HG03442 (cell line): ENCODE data around the gene NEK8.
"Not testable (repeated sequence)": the region's sequence is repeated elsewhere in the genome, so short reads cannot be mapped to it uniquely, and the experiment has no call there.

Source experiments
- ATAC-seq: cut with Tn5 transposase; IDR thresholded peaks from one replicate; pipeline ENCODE4 v1.9.1; 2021; ENCODE audit warnings: mild to moderate bottlenecking, moderate library complexity; ENCODE audit not compliant: unreplicated experiment

The NEK8 gene

GRCh38 chr17:28724500-28725165, 4.0 kb upstream of the NEK8 start:
- no peak for ATAC-seq

GRCh38 chr17:28725166-28725659, 3.4 kb upstream of the NEK8 start:
- ATAC-seq: no peak

- peak; percentile 4 for ATAC-seq
Observed at GRCh38 chr17:28725660-28726225, 2.8 kb upstream of the NEK8 start.

- ATAC-seq: peak; percentile 6
Observed at GRCh38 chr17:28726226-28726626, 2.4 kb upstream of the NEK8 start, which contains the start of gene TLCD1. TSS of gene TLCD1 (minus strand) at chr17:28726233. CDS start at chr17:28726097, 136 bp downstream.

GRCh38 chr17:28726627-28727491, 1.7 kb upstream of the NEK8 start:
- peak; percentile 39 for ATAC-seq

GRCh38 chr17:28729950-28730330, 1.4 kb downstream of the NEK8 start:
- ATAC-seq: no peak

GRCh38 chr17:28733346-28733745, 4.8 kb downstream of the NEK8 start:
- no peak for ATAC-seq

GRCh38 chr17:28734712-28735241, 6.2 kb downstream of the NEK8 start:
- ATAC-seq: no peak

GRCh38 chr17:28735242-28735722, 6.7 kb downstream of the NEK8 start:
- ATAC-seq: no peak

- not testable (repeated sequence) for ATAC-seq
Observed at GRCh38 chr17:28735913-28736769, 7.6 kb downstream of the NEK8 start.

GRCh38 chr17:28737316-28737715, 8.7 kb downstream of the NEK8 start:
- ATAC-seq: no peak

GRCh38 chr17:28737770-28738679, 9.4 kb downstream of the NEK8 start:
- peak; percentile 48 for ATAC-seq

GRCh38 chr17:28738680-28739384, 10.2 kb downstream of the NEK8 start:
- no peak for ATAC-seq

- no peak for ATAC-seq
Observed at GRCh38 chr17:28740406-28741357, 12.1 kb downstream of the NEK8 start.

- no peak for ATAC-seq
Observed at GRCh38 chr17:28741358-28742349, 13.1 kb downstream of the NEK8 start.
